ENCODE measurements around the gene LPP.

Gene LPP

DNA sequence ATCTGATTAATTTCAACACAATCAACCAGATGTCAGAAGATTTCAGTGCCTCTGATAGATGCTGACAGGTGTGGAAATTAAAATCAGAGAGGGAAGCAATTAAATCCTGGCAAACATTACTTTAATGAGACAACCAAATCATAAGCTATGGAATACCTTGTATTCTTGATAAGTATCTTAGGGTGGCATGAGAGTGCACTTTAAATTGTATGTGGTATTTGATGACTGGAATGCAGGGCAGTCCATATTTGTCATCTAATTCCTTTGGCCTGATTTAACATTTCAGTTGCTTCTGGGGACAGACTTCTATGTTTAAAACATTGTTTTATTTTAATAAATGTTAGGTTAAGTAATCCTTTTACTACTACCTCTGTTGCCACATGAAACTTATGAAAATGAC, 184.1 kb downstream of the LPP start:
- ATAC-seq (ENCODE audit: low read depth) (no peak), DNase-seq (ENCODE audit: low spot score) (no peak)
- Histone ChIP-seq H3K4me3 (ENCODE audit: severe bottlenecking) (no peak overlapping the region), H3K9me3 (ENCODE audit: severe bottlenecking) (peaks cover 2% of the 10 kb centered on the region), H3K27me3 (ENCODE audit: insufficient read depth, poor library complexity, severe bottlenecking) (no peaks in the 10 kb centered on the region), H3K36me3 (ENCODE audit: low read depth) (no peaks in the 10 kb centered on the region), H3K27ac (ENCODE audit: poor library complexity, severe bottlenecking) (no peak overlapping the region), H3K4me1 (ENCODE audit: insufficient read depth, poor library complexity, severe bottlenecking) (no peaks in the 10 kb centered on the region)
- TF ChIP-seq, protein P1, sequence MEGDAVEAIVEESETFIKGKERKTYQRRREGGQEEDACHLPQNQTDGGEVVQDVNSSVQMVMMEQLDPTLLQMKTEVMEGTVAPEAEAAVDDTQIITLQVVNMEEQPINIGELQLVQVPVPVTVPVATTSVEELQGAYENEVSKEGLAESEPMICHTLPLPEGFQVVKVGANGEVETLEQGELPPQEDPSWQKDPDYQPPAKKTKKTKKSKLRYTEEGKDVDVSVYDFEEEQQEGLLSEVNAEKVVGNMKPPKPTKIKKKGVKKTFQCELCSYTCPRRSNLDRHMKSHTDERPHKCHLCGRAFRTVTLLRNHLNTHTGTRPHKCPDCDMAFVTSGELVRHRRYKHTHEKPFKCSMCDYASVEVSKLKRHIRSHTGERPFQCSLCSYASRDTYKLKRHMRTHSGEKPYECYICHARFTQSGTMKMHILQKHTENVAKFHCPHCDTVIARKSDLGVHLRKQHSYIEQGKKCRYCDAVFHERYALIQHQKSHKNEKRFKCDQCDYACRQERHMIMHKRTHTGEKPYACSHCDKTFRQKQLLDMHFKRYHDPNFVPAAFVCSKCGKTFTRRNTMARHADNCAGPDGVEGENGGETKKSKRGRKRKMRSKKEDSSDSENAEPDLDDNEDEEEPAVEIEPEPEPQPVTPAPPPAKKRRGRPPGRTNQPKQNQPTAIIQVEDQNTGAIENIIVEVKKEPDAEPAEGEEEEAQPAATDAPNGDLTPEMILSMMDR (IDR thresholded peaks at IDR 0.05; ENCODE audit: poor library complexity, severe bottlenecking): no peak

DNA sequence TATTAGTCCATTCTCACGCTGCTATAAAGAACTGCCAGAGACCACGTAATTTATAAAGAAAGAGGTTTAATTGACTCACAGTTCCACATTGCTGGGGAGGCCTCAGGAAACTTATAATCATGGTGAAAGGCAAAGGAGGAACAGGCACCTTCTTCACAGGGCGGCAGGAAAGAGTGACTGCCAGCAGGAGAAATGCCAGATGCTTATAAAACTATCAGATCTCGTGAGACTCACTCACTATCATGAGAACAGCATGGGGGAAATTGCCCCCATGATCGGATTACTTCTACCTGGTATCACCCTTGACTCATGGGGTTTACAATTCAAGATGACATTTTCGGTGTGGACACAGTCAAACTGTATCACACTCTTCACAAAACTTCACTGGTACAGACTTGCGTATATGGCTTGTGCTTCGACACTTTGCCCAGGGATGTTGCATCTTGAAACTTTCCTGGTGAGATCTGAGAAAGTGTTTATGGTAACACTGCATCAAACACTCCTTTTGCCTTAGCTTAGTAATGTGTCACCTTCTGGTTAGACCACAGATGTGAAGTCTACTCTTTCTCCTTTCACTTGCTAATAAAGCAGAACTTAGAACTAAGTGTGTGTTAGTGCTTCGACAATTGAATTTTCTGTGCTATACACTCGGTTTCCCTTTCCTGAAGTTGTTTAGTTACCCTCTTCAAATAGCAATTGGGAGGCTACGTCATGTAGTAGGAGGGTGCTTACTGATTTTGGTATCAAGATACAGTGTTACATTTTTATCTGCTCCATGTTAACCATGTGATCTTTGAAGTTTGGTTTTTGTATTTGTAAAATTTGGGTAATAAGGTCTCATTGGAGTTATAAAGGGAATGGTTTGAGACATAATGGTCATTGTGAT, 185.7 kb downstream of the LPP start:
- TF ChIP-seq, protein P1 (IDR thresholded peaks at IDR 0.05; ENCODE audit: poor library complexity, severe bottlenecking): no peak
- H3K27me3 ChIP-seq (ENCODE audit: insufficient read depth, poor library complexity, severe bottlenecking): no peaks in the 10 kb centered on the region
- no peaks in the 10 kb centered on the region for H3K4me1 ChIP-seq (ENCODE audit: insufficient read depth, poor library complexity, severe bottlenecking)
- H3K27ac ChIP-seq (ENCODE audit: poor library complexity, severe bottlenecking): no peak overlapping the region
- no peaks in the 10 kb centered on the region for H3K36me3 ChIP-seq (ENCODE audit: low read depth)
- DNase-seq (ENCODE audit: low spot score) (no peak), ATAC-seq (ENCODE audit: low read depth) (no peak)
- no peak overlapping the region for H3K4me3 ChIP-seq (ENCODE audit: severe bottlenecking)
- peaks cover 2% of the 10 kb centered on the region for H3K9me3 ChIP-seq (ENCODE audit: severe bottlenecking)

DNA sequence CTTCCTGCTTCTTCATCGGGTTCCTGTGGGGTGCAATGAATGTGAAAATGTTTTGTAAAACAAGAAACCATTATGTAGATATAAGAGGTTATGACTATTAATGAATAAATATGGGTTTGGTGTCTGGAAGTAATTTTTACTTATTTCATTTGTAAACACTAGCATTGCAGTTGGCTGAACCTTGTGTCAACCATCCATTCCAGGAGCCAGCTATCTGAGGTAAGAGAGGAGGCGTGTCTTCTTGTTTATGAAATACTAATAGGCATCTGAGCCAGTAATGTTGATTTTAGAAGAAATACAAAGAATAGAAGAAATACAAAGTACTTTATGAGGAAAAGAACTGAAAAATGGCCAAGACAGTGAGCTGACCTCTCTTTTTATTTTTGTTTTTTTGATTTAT, 187.5 kb downstream of the LPP start:
- Histone ChIP-seq H3K27ac (ENCODE audit: poor library complexity, severe bottlenecking) (no peak overlapping the region), H3K4me3 (ENCODE audit: severe bottlenecking) (no peak overlapping the region), H3K9me3 (ENCODE audit: severe bottlenecking) (no peaks in the 10 kb centered on the region), H3K4me1 (ENCODE audit: insufficient read depth, poor library complexity, severe bottlenecking) (peaks cover 6% of the 10 kb centered on the region), H3K36me3 (ENCODE audit: low read depth) (no peaks in the 10 kb centered on the region), H3K27me3 (ENCODE audit: insufficient read depth, poor library complexity, severe bottlenecking) (no peaks in the 10 kb centered on the region)
- TF ChIP-seq, protein P1 (IDR thresholded peaks at IDR 0.05; ENCODE audit: poor library complexity, severe bottlenecking): no peak
- ATAC-seq (ENCODE audit: low read depth) (no peak), DNase-seq (ENCODE audit: low spot score) (no peak)

DNA sequence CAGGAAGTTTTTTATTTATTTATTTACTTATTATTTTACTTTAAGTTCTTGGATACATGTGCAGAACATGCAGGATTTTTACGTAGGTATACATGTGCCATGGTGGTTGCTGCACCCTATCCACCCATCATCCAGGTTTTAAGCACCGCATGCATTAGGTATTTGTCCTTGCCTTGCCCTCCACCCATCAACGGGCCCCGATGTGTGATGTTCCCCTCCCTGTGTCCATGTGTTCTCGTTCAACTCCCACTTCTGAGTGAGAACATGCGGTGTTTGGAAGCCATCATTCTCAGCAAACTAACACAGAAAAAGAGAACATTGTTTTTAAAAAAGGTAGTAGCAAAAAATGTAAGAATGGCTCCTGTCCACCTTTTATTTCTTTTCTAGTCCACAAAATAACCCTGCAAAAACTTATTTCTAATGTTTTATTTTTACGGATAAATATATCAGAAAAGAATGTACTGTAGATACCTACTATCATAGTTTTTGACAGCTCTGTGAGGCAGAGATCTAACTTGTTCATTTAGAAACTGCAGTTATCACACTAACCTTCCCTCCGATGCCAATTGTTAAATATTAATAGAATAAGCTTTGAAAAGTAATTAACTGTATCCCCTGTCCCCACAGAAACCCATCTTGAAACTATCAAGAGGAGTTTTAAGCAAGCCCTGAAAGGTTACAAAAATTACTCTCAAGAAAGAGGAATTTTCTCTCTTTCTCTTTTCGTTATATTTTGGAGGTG, 189.2 kb downstream of the LPP start:
- Histone ChIP-seq H3K27ac (ENCODE audit: poor library complexity, severe bottlenecking) (no peak overlapping the region), H3K4me3 (ENCODE audit: severe bottlenecking) (no peak overlapping the region), H3K27me3 (ENCODE audit: insufficient read depth, poor library complexity, severe bottlenecking) (no peaks in the 10 kb centered on the region), H3K4me1 (ENCODE audit: insufficient read depth, poor library complexity, severe bottlenecking) (peaks cover 13% of the 10 kb centered on the region), H3K36me3 (ENCODE audit: low read depth) (no peaks in the 10 kb centered on the region), H3K9me3 (ENCODE audit: severe bottlenecking) (no peaks in the 10 kb centered on the region)
- TF ChIP-seq, protein P1 (IDR thresholded peaks at IDR 0.05; ENCODE audit: poor library complexity, severe bottlenecking): no peak
- ATAC-seq (ENCODE audit: low read depth) (no peak), DNase-seq (ENCODE audit: low spot score) (no peak)
